ENCODE measurements around the gene PPP1R3D.

PPP1R3D gene

GRCh38 chr20:59948828-59949720 is 9.0 kb upstream of the PPP1R3D start:
- DNase-seq (ENCODE audit: low spot score): peak; percentile 82

GRCh38 chr20:59948212-59948611 is 8.1 kb upstream of the PPP1R3D start:
- no peak for DNase-seq (ENCODE audit: low spot score)

GRCh38 chr20:59947376-59947775 is 7.3 kb upstream of the PPP1R3D start:
- no peak for DNase-seq (ENCODE audit: low spot score)

- DNase-seq (ENCODE audit: low spot score): no peak
These were observed 5.6 kb upstream of the PPP1R3D start for GRCh38 chr20:59945731-59946130.

- no peak for DNase-seq (ENCODE audit: low spot score)
These were observed 5.1 kb upstream of the PPP1R3D start for GRCh38 chr20:59945175-59945574.

- no peak for DNase-seq (ENCODE audit: low spot score)
These were observed 4.6 kb upstream of the PPP1R3D start for GRCh38 chr20:59944726-59945125.

- DNase-seq (ENCODE audit: low spot score): no peak
These were observed 2.1 kb upstream of the PPP1R3D start for GRCh38 chr20:59942245-59942644.

- no peak for DNase-seq (ENCODE audit: low spot score)
These were observed 820 bp upstream of the PPP1R3D start for GRCh38 chr20:59940956-59941294.

- DNase-seq (ENCODE audit: low spot score): no peak
These were observed 301 bp downstream of the PPP1R3D start for GRCh38 chr20:59939879-59940128.

- DNase-seq (ENCODE audit: low spot score): no peak
These were observed 840 bp downstream of the PPP1R3D start for GRCh38 chr20:59939052-59939878.

GRCh38 chr20:59938696-59939051 is 1.4 kb downstream of the PPP1R3D start:
- no peak for DNase-seq (ENCODE audit: low spot score)

GRCh38 chr20:59938221-59938620 is 1.9 kb downstream of the PPP1R3D start:
- no peak for DNase-seq (ENCODE audit: low spot score)

GRCh38 chr20:59937150-59937549 is 3.0 kb downstream of the PPP1R3D start:
- no peak for DNase-seq (ENCODE audit: low spot score)

- DNase-seq (ENCODE audit: low spot score): no peak
These were observed 3.7 kb downstream of the PPP1R3D start for GRCh38 chr20:59936409-59936808.

- DNase-seq (ENCODE audit: low spot score): no peak
These were observed 4.5 kb downstream of the PPP1R3D start for GRCh38 chr20:59935457-59936185.

- peak; percentile 84 for DNase-seq (ENCODE audit: low spot score)
These were observed 6.1 kb downstream of the PPP1R3D start for GRCh38 chr20:59933849-59934585.

GRCh38 chr20:59933296-59933848 is 6.7 kb downstream of the PPP1R3D start, which contains the start of gene SYCP2:
Gene SYCP2, minus strand, starts transcription at chr20:59933637. Its CDS starts 11,224 bp downstream, at chr20:59922413.
- DNase-seq (ENCODE audit: low spot score): no peak

- DNase-seq (ENCODE audit: low spot score): no peak
These were observed 7.3 kb downstream of the PPP1R3D start for GRCh38 chr20:59932616-59933295.

GRCh38 chr20:59931511-59932312 is 8.4 kb downstream of the PPP1R3D start:
- no peak for DNase-seq (ENCODE audit: low spot score)

GRCh38 chr20:59925899-59926298 is 14.2 kb downstream of the PPP1R3D start:
- DNase-seq (ENCODE audit: low spot score): no peak
